Thymus (tissue), 11 donors: ENCODE results near the gene MRPL54. TPM values are rescaled to one million over a fixed set of nuclear protein-coding genes. Genes with fewer than 3 reads are reported as not detected.
"Not testable (repeated sequence)": the region's sequence is repeated elsewhere in the genome, so short reads cannot be mapped to it uniquely, and the experiment has no call there.

Experiments
- DNase-seq, 9 donors: peaks; one replicate each; pipeline ENCODE4 v3.0.0-alpha.2; 2013; ENCODE audit warnings: low spot score in 9 of 9, low read depth in 6 of 9, missing footprints in 1 of 9
- H3K27ac ChIP-seq, 2 donors: one replicate each; pipeline ENCODE4 v1.5.1; 2013; ENCODE audit warnings: control low read depth in 1 of 2, low read depth in 1 of 2, low read length in 1 of 2, mild to moderate bottlenecking in 1 of 2, moderate library complexity in 1 of 2
- H3K27me3 ChIP-seq, 2 donors: one replicate each; pipeline ENCODE4 v1.5.1; 2013; ENCODE audit warnings: low read length in 1 of 2; ENCODE audit not compliant: control insufficient read depth in 2 of 2, insufficient read depth in 1 of 2
- H3K36me3 ChIP-seq, 2 donors: one replicate each; pipeline ENCODE4 v1.5.1; 2013; ENCODE audit warnings: low read length in 1 of 2, mild to moderate bottlenecking in 1 of 2, moderate library complexity in 1 of 2; ENCODE audit not compliant: control insufficient read depth in 2 of 2, insufficient read depth in 2 of 2
- H3K4me1 ChIP-seq, 2 donors: one replicate each; pipeline ENCODE4 v1.5.1; 2013; ENCODE audit warnings: low read length in 2 of 2; ENCODE audit not compliant: control insufficient read depth in 2 of 2, insufficient read depth in 2 of 2
- H3K4me3 ChIP-seq, 2 donors: one replicate each; pipeline ENCODE4 v1.5.1; 2013; ENCODE audit warnings: low read length in 2 of 2, control low read depth in 1 of 2, mild to moderate bottlenecking in 1 of 2
- H3K9me3 ChIP-seq, 2 donors: one replicate each; pipeline ENCODE4 v1.5.1; 2013; ENCODE audit warnings: low read length in 1 of 2, mild to moderate bottlenecking in 1 of 2; ENCODE audit not compliant: control insufficient read depth in 2 of 2, insufficient read depth in 1 of 2
- WGBS: extraction: QIAGEN DNeasy Blood & Tissue Kit; methylation state at CpG from one replicate; pipeline ENCODE4 v1.1.7; 2013; 5-methylcytosine and 5-hydroxymethylcytosine counted together
- polyA plus RNA-seq: library from polyadenylated mRNA; stranded (reverse); fragments of 200-250 nt; gene quantifications from one replicate; pipeline ENCODE4 v1.2.3, GENCODE V29; 2013
- total RNA-seq: library from RNA; stranded (reverse); fragments of 120-200 nt; gene quantifications from one replicate; pipeline ENCODE4 v1.2.4, GENCODE V29; 2013
- donor health status: healthy.

The MRPL54 gene
- total and polyA plus RNA-seq, 2 donors, result 95.9 to 138 TPM

GRCh38 chr19:3750211-3750610, 12.3 kb upstream of the MRPL54 start:
- DNase-seq, result no peak
- peaks cover 26 to 41% of the 10 kb centered on the region in 2 donors for H3K36me3 ChIP-seq
- no peak overlapping the region for H3K4me3 ChIP-seq
- no peaks in the 10 kb centered on the region for H3K4me1 ChIP-seq
- H3K27me3 ChIP-seq, result no peaks in the 10 kb centered on the region
- no peaks in the 10 kb centered on the region for H3K9me3 ChIP-seq
- WGBS, result 97% methylated on average over 2 of the region's 2 CpGs
- H3K27ac ChIP-seq, result no peak overlapping the region

- no peak overlapping the region for H3K27ac ChIP-seq
- DNase-seq, result no peak
- H3K36me3 ChIP-seq, result peaks cover 26 to 41% of the 10 kb centered on the region in 2 donors
- H3K9me3 ChIP-seq, result no peaks in the 10 kb centered on the region
- no peaks in the 10 kb centered on the region for H3K4me1 ChIP-seq
- WGBS, result 97% methylated on average over 30 of the region's 30 CpGs
- no peak overlapping the region for H3K4me3 ChIP-seq
- no peaks in the 10 kb centered on the region for H3K27me3 ChIP-seq
Measured at GRCh38 chr19:3751236-3751635, 11.2 kb upstream of the MRPL54 start.

- peaks cover 29 to 46% of the 10 kb centered on the region in 2 donors for H3K36me3 ChIP-seq
- H3K27me3 ChIP-seq, result no peaks in the 10 kb centered on the region
- H3K27ac ChIP-seq, result no peak overlapping the region
- 95% methylated on average over 25 of the region's 25 CpGs for WGBS
- H3K4me3 ChIP-seq, result no peak overlapping the region
- no peak for DNase-seq
- H3K4me1 ChIP-seq, result no peaks in the 10 kb centered on the region
- no peaks in the 10 kb centered on the region for H3K9me3 ChIP-seq
Measured at GRCh38 chr19:3752492-3752891, 10.0 kb upstream of the MRPL54 start.

GRCh38 chr19:3753631-3754410, 8.7 kb upstream of the MRPL54 start:
- H3K4me3 ChIP-seq, result no peak overlapping the region
- no peaks in the 10 kb centered on the region for H3K4me1 ChIP-seq
- no peaks in the 10 kb centered on the region for H3K27me3 ChIP-seq
- DNase-seq, result no peak
- no peak overlapping the region for H3K27ac ChIP-seq
- H3K9me3 ChIP-seq, result no peaks in the 10 kb centered on the region
- peaks cover 33 to 50% of the 10 kb centered on the region in 2 donors for H3K36me3 ChIP-seq
- WGBS, result 98% methylated on average over 51 of the region's 51 CpGs

- not testable (repeated sequence) for H3K27me3 ChIP-seq, H3K27ac ChIP-seq, DNase-seq, H3K4me3 ChIP-seq, H3K9me3 ChIP-seq
- peaks cover 21 to 32% of the 10 kb centered on the region in 2 donors for H3K36me3 ChIP-seq
- peaks cover 11% of the 10 kb centered on the region in 2 donors for H3K4me1 ChIP-seq
- WGBS, result 97% methylated on average over 7 of the region's 7 CpGs
Measured at GRCh38 chr19:3757705-3758104, 4.8 kb upstream of the MRPL54 start.

- not testable (repeated sequence) for H3K27ac ChIP-seq
Measured at GRCh38 chr19:3758297-3758696, 4.2 kb upstream of the MRPL54 start.

GRCh38 chr19:3759482-3760254, 2.8 kb upstream of the MRPL54 start:
- no peak overlapping the region for H3K27ac ChIP-seq
- H3K36me3 ChIP-seq, result peaks cover 17 to 18% of the 10 kb centered on the region in 2 donors
- no peak for DNase-seq
- H3K4me3 ChIP-seq, result no peak overlapping the region
- WGBS, result 94% methylated on average over 19 of the region's 19 CpGs
- H3K9me3 ChIP-seq, result no peaks in the 10 kb centered on the region
- peaks cover 11 to 18% of the 10 kb centered on the region in 2 donors for H3K4me1 ChIP-seq
- no peaks in the 10 kb centered on the region for H3K27me3 ChIP-seq

More at GRCh38 chr19:3758297-3758696, 4.2 kb upstream of the MRPL54 start:
- H3K9me3 ChIP-seq, H3K27me3 ChIP-seq, DNase-seq, H3K4me3 ChIP-seq: not testable (repeated sequence)
- Histone ChIP-seq H3K36me3 (peaks cover 19 to 27% of the 10 kb centered on the region in 2 donors), H3K4me1 (peaks cover 11 to 16% of the 10 kb centered on the region in 2 donors)
- WGBS, result 97% methylated on average over 13 of the region's 13 CpGs

- no peaks in the 10 kb centered on the region for H3K27me3 ChIP-seq
- peak overlapping the region; percentile 67 to 85 for H3K27ac ChIP-seq
- H3K4me1 ChIP-seq, result peaks cover 11 to 18% of the 10 kb centered on the region in 2 donors
- 51% methylated on average over 7 of the region's 7 CpGs for whole genome bisulfite sequencing
- H3K9me3 ChIP-seq, result no peaks in the 10 kb centered on the region
- peak overlapping the region; percentile 96 to 99 for H3K4me3 ChIP-seq
- DNase-seq, result peak in 1 of 9 donors; percentile 7
- H3K36me3 ChIP-seq, result peaks cover 22 to 24% of the 10 kb centered on the region in 2 donors
Measured at GRCh38 chr19:3760871-3761361, 1.6 kb upstream of the MRPL54 start.
